Right hindlimb (tissue), 1 donor: ENCODE data around the gene ALCAM.
"Not testable (repeated sequence)": the region's sequence is repeated elsewhere in the genome, so short reads cannot be mapped to it uniquely, and the experiment has no call there.

ENCODE experiments used
- DNase-seq: peaks from one replicate; pipeline ENCODE4 v3.0.0-alpha.2; 2018

The ALCAM gene

GRCh38 chr3:105602286-105602685 is 235.6 kb downstream of the ALCAM start:
- not testable (repeated sequence) for DNase-seq

- not testable (repeated sequence) for DNase-seq
Measured at GRCh38 chr3:105603516-105603915, 236.8 kb downstream of the ALCAM start.

DNA sequence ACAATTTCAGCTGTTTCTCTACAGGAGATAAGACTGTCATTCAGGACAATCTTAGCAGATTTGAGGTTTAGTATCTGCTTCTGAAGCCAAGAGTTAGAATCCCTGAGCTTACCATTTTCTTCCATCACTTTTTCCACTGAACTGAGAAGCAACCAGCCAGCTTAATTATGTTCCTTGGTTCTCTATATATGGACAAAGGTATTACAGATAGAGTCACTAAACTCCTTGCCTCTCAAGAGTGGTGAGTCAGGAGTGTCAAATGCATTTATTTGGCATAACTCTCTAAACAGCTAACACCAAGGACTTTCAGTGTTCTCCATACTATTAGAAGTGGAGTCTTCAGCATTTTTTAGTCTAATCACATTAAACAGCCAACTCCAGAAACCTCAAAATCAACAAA is 239.3 kb downstream of the ALCAM start:
- DNase-seq, result no peak

DNA sequence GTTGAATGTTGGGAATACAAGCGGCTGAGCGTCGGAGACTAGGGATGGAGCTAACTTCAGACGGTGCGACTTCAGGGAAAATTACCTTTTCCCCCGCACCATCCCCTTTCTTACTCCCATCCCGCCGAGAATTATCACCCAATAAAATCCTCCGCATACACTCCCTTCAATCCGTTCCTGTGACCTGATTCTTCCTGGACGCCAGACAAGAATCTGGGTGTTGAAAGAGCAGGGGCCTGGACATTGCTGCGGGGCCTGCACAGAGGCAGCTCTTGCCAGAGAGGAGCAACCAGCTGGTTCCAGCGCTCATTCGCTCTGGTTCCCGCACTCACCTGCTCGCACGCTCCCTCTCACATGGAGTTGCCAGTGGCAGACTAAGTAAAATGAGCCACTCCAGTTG is 241.9 kb downstream of the ALCAM start:
- DNase-seq, result peak; percentile 33

DNA sequence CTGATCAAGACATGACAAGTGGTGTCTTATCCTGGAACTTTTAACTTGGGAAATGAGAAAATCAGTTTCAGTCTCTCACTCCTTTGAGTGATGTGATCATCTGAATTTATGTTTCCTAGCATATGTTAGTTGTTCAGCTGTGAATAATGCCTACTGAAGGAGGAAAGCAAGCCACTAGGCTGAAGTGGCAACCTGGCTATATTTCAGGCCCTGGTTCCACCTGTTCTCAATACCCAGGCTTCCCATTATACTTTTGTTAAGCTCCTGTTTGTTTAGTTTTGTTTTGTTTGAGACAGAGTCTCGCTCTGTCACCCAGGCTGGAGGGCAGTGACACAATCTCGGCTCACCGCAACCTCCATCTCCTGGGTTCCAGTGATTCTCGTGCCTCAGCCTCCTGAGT is 243.8 kb downstream of the ALCAM start:
- no peak for DNase-seq

DNA sequence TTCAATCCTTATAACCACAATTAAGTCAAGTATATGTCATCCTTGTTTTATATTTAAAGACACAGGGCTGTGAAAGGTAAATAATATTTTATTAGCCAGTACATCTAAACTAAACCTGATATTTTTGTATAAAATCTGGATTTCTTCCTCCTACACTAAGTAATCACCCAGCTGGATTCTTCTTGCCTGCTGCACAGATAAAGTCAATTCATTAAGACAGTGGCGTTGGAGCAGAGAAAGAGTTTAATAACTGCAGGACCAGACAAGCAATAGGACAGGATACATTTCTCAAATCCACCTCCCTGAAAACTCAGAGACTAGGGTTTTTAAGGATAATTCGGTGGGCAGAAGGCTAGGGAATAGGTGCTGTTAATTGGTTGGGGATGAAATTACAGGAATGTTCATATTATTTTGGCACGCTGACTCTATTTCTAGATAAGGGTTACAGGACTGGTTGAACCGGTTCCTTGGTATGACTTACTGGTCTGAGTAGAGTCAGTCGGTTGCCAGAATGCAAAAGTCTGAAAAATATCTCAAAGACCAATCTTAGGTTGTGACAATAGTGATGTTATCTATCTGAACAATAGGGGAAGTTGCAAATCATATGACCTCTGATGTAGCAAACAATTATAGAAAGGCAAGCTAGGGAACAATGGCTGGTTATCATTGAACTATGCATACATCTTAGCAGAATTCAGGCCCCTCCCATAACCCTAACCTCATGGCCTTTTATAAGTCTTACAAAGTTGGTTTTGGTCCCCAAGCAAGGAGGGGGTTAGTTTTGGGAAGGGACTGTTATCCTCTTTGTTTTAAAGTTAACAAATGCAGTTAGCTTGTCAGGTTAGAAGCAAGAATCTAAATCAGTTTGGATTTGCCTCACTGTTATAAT is 244.8 kb downstream of the ALCAM start:
- no peak for DNase-seq

- no peak for DNase-seq
Measured at GRCh38 chr3:105613120-105613519, 246.4 kb downstream of the ALCAM start.

- no peak for DNase-seq
Measured at GRCh38 chr3:105614288-105615030, 247.8 kb downstream of the ALCAM start.

- DNase-seq, result no peak
Measured at GRCh38 chr3:105615814-105616213, 249.1 kb downstream of the ALCAM start.

DNA sequence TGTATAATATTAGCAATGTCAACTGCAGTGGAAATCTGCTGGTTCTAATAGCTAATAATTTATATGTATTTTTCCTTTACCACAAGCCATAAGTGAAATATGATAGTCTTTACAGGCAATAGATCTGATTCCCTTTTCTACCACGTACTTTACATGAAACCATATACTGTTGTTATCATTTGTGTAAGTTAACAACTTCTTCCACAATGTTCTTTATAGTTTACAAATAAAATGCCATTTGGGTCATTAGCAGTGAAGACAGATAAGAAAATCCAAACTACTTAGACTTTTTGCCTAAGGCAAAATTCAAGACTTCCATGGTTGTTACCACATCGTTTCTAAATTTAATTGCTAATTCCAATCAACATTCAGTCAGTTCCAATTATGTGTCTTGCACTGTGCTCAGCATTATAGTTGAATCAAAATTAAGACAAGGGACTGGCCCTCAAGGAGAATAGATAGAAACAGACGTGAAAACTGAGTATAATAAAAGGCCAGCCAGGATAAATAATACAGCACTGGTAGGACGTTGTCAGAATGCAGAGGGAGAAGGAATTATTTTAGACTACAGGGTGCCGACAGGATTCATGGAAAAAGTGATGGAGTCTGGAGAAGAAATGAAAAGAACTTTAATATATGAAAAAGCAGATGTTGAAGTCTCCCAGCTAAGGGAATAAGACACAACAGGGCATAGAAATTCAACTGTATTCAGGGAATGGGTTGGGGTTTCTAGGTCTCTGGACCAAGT is 249.8 kb downstream of the ALCAM start:
- no peak for DNase-seq

- no peak for DNase-seq
Measured at GRCh38 chr3:105618556-105618955, 251.8 kb downstream of the ALCAM start.

GRCh38 chr3:105619651-105620050 is 252.9 kb downstream of the ALCAM start:
- DNase-seq, result no peak

DNA sequence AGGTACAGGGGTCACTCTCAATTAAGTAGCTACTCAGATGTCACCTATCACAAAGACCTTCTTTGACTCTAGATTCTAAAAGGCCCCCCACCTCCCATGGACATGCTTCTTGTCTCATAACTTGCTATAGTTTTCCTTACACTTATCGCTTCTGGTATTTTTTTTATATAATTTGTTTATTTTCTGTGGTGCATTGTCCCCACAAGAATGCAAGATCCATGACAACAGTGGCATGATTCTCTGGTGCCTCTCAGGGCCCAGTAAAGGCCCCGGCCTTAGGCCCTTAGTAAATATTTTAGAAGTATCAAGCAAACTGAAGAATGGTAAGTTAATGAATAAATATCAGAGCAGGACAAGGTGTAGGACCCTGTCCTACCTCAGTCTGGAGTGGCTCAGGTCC is 253.5 kb downstream of the ALCAM start:
- DNase-seq, result no peak

- no peak for DNase-seq
Measured at GRCh38 chr3:105622169-105622568, 255.5 kb downstream of the ALCAM start.
